Colonic mucosa (tissue), 4 donors: ENCODE data around the gene ARHGAP5. TPM values are rescaled to one million over a fixed set of nuclear protein-coding genes. Genes with fewer than 3 reads are reported as not detected.

Source experiments
- DNase-seq: peaks from one replicate; pipeline ENCODE4 v3.0.0-alpha.2; 2020
- H3K27ac ChIP-seq: fragments of 200-600 bp; one replicate; pipeline ENCODE4 v1.8.0; 2021
- H3K27me3 ChIP-seq: fragments of 200-600 bp; one replicate; pipeline ENCODE4 v1.8.0; 2021
- H3K36me3 ChIP-seq: fragments of 200-600 bp; one replicate; pipeline ENCODE4 v1.8.0; 2021
- H3K4me1 ChIP-seq: fragments of 200-600 bp; one replicate; pipeline ENCODE4 v1.8.0; 2021; ENCODE audit warnings: mild to moderate bottlenecking
- H3K4me3 ChIP-seq: fragments of 200-600 bp; one replicate; pipeline ENCODE4 v1.8.0; 2021
- H3K9ac ChIP-seq, 2 donors: one replicate each; pipeline ENCODE4 v1.7.0; 2013; ENCODE audit warnings: control low read depth in 2 of 2, low read depth in 2 of 2, low read length in 2 of 2
- H3K9me3 ChIP-seq: fragments of 200-600 bp; one replicate; pipeline ENCODE4 v1.8.0; 2021
- CTCF ChIP-seq: fragments of 200-600 bp; IDR thresholded peaks from one replicate; pipeline ENCODE4 v1.8.0; 2022; ENCODE audit warnings: antibody characterized with exemption, mild to moderate bottlenecking
- intact Hi-C: fragments of 100-400 bp; cut with DNase I; formaldehyde crosslinking; loops from one replicate; pipeline ENCODE4 v1.14.1; 2022
- total RNA-seq, 2 donors: library from RNA; stranded (reverse); fragmentation: NEBNext Ultra II Directional in 1 of 2; extraction: Animal tissue kit (Norgen Biotek cat#: 25700) in 1 of 2; gene quantifications; one replicate each; pipeline ENCODE4 v1.2.1, GENCODE V29; 2021
- donor health status: healthy.
- donor health status: DM: no; HTN: no; CAD: no.
- donor health status: DM: no; HTN: no; CAD: no.

Gene ARHGAP5
- total RNA-seq, 2 donors from 2014 or later, result 77.8 to 140 TPM

GRCh38 chr14:32166924-32167323 is 89.8 kb downstream of the ARHGAP5 start:
- H3K27me3 ChIP-seq, result no peaks in the 10 kb centered on the region
- DNase-seq, result no peak
- no peaks in the 10 kb centered on the region for H3K9me3 ChIP-seq
- intact Hi-C loops, result no loop called here
- no peaks in the 10 kb centered on the region for H3K4me1 ChIP-seq
- no peak overlapping the region for H3K27ac ChIP-seq
- no peak for TF ChIP-seq CTCF
- no peak overlapping the region for H3K4me3 ChIP-seq
- H3K36me3 ChIP-seq, result no peaks in the 10 kb centered on the region
- H3K9ac ChIP-seq, result no peak overlapping the region

- intact Hi-C loops, result no loop called here
- TF ChIP-seq CTCF, result no peak
- no peak for DNase-seq
- H3K9ac ChIP-seq, result no peak overlapping the region
- no peak overlapping the region for H3K27ac ChIP-seq
- no peaks in the 10 kb centered on the region for H3K36me3 ChIP-seq
- H3K27me3 ChIP-seq, result no peaks in the 10 kb centered on the region
- no peaks in the 10 kb centered on the region for H3K9me3 ChIP-seq
- H3K4me3 ChIP-seq, result no peak overlapping the region
- no peaks in the 10 kb centered on the region for H3K4me1 ChIP-seq
These were observed 90.8 kb downstream of the ARHGAP5 start for GRCh38 chr14:32167907-32168306.

GRCh38 chr14:32169191-32169590 is 92.1 kb downstream of the ARHGAP5 start:
- no peaks in the 10 kb centered on the region for H3K36me3 ChIP-seq
- H3K27ac ChIP-seq, result no peak overlapping the region
- no peaks in the 10 kb centered on the region for H3K4me1 ChIP-seq
- no peak overlapping the region for H3K4me3 ChIP-seq
- H3K9ac ChIP-seq, result no peak overlapping the region
- DNase-seq, result no peak
- H3K9me3 ChIP-seq, result no peaks in the 10 kb centered on the region
- H3K27me3 ChIP-seq, result no peaks in the 10 kb centered on the region
- no peak for TF ChIP-seq CTCF
- intact Hi-C loops, result no loop called here

GRCh38 chr14:32171469-32171868 is 94.4 kb downstream of the ARHGAP5 start:
- TF ChIP-seq CTCF, result no peak
- Histone ChIP-seq H3K27me3 (no peaks in the 10 kb centered on the region), H3K4me1 (no peaks in the 10 kb centered on the region), H3K9ac (no peak overlapping the region), H3K36me3 (no peaks in the 10 kb centered on the region), H3K4me3 (no peak overlapping the region), H3K9me3 (no peaks in the 10 kb centered on the region), H3K27ac (no peak overlapping the region)
- no peak for DNase-seq
- intact Hi-C loops, result no loop called here

- no peak for TF ChIP-seq CTCF
- intact Hi-C loops, result no loop called here
- H3K9ac ChIP-seq, result no peak overlapping the region
These were observed 106.3 kb downstream of the ARHGAP5 start for GRCh38 chr14:32183151-32184058.

More at GRCh38 chr14:32183151-32184058, 106.3 kb downstream of the ARHGAP5 start:
- Histone ChIP-seq H3K36me3 (no peaks in the 10 kb centered on the region), H3K4me1 (no peaks in the 10 kb centered on the region), H3K27ac (no peak overlapping the region), H3K27me3 (no peaks in the 10 kb centered on the region), H3K4me3 (no peak overlapping the region), H3K9me3 (no peaks in the 10 kb centered on the region)
- no peak for DNase-seq
